Duodenal mucosa (tissue), 2 donors: Measurements from ENCODE around the gene KAT5.
"Not testable (repeated sequence)": the region's sequence is repeated elsewhere in the genome, so short reads cannot be mapped to it uniquely, and the experiment has no call there.

Source experiments
- H3K27ac ChIP-seq: one replicate; pipeline ENCODE4 v1.7.0; 2013; ENCODE audit warnings: low read depth, low read length
- H3K27me3 ChIP-seq, 2 donors: one replicate each; pipeline ENCODE4 v1.7.0; 2013; ENCODE audit warnings: low read length in 2 of 2, control low read depth in 1 of 2; ENCODE audit not compliant: insufficient read depth in 2 of 2, control insufficient read depth in 1 of 2
- H3K36me3 ChIP-seq, 2 donors: one replicate each; pipeline ENCODE4 v1.7.0; 2013; ENCODE audit warnings: low read length in 2 of 2, control low read depth in 1 of 2; ENCODE audit not compliant: insufficient read depth in 2 of 2, control insufficient read depth in 1 of 2
- H3K4me1 ChIP-seq, 2 donors: one replicate each; pipeline ENCODE4 v1.7.0; 2013; ENCODE audit warnings: low read length in 2 of 2, control low read depth in 1 of 2; ENCODE audit not compliant: insufficient read depth in 2 of 2, control insufficient read depth in 1 of 2
- H3K4me3 ChIP-seq, 2 donors: one replicate each; pipeline ENCODE4 v1.7.0; 2013; ENCODE audit warnings: low read length in 2 of 2, low read depth in 1 of 2
- H3K9ac ChIP-seq, 2 donors: one replicate each; pipeline ENCODE4 v1.7.0; 2013; ENCODE audit warnings: low read length in 2 of 2, low read depth in 1 of 2
- H3K9me3 ChIP-seq, 2 donors: one replicate each; pipeline ENCODE4 v1.7.0; 2013; ENCODE audit warnings: low read length in 2 of 2, control low read depth in 1 of 2; ENCODE audit not compliant: control insufficient read depth in 1 of 2

The KAT5 gene

DNA sequence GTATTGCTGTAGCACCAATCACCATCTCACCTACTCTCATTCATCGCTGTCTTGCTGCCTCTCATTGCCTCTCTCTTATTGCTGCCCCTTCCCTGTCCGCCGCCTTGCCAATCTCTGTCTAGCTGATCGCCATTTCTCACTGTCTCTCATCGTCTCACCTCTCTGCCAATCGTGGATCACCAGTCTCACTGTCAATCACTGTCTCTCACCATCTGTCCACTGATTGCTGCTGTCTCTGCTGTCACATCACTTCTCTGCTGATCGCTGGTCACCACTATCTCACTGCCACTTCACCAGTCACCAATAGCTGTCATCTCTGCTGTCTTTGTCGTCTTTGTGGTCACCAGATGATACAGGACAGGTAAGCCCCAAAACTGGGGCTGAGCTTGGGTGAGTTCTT, 29.1 kb downstream of the KAT5 start:
- H3K27ac ChIP-seq: no peak overlapping the region

DNA sequence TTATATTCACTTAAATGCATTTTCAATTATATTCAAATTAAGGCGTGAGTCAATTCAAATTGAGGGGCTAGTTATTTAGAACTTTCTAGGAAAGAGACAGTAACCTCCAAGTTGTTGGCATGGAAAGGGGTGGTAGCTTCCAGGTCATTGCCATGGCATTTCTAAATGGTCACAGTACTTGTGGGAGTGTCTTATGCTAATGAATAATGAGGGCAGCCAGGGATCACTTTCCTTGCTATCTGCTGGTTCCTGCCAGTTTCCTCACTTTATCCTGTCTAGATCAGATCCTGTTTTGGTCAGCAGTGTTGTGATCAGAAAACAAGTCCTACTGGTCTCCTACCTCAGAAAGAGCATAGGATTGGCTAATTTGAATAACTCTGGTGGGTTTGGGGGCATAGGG, 30.3 kb downstream of the KAT5 start:
- Histone ChIP-seq H3K4me1 (no peaks in the 10 kb centered on the region), H3K36me3 (no peaks in the 10 kb centered on the region), H3K27me3 (peaks cover 2 to 3% of the 10 kb centered on the region in 2 donors), H3K27ac (no peak overlapping the region), H3K9ac (no peak overlapping the region), H3K9me3 (no peaks in the 10 kb centered on the region), H3K4me3 (no peak overlapping the region)

More for the DNA sequence above, 29.1 kb downstream of the KAT5 start:
- Histone ChIP-seq H3K9ac (no peak overlapping the region), H3K9me3 (no peaks in the 10 kb centered on the region), H3K36me3 (no peaks in the 10 kb centered on the region), H3K4me1 (no peaks in the 10 kb centered on the region), H3K27me3 (peaks cover 2 to 3% of the 10 kb centered on the region in 2 donors), H3K4me3 (no peak overlapping the region)

DNA sequence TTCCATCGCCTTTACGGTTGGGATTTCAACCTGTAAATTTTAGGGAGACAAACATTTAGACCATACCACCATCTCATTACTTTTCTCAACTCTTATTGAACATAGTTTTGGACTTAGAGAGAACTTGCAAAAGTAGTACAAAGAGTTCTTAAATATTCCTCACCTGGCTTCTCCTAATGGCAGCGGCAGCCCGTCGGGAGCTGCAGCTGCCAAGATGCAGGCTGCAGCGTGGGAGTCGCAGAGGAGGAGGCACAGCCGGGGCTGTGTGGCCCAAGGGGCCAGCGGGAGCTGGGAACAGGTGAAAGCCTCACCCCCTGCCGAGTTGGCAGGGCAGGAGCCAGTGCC, 31.6 kb downstream of the KAT5 start:
- peaks cover 2 to 3% of the 10 kb centered on the region in 2 donors for H3K27me3 ChIP-seq
- H3K27ac ChIP-seq: no peak overlapping the region
- no peaks in the 10 kb centered on the region for H3K9me3 ChIP-seq
- no peak overlapping the region for H3K9ac ChIP-seq
- H3K4me1 ChIP-seq: no peaks in the 10 kb centered on the region
- H3K36me3 ChIP-seq: no peaks in the 10 kb centered on the region
- no peak overlapping the region for H3K4me3 ChIP-seq

DNA sequence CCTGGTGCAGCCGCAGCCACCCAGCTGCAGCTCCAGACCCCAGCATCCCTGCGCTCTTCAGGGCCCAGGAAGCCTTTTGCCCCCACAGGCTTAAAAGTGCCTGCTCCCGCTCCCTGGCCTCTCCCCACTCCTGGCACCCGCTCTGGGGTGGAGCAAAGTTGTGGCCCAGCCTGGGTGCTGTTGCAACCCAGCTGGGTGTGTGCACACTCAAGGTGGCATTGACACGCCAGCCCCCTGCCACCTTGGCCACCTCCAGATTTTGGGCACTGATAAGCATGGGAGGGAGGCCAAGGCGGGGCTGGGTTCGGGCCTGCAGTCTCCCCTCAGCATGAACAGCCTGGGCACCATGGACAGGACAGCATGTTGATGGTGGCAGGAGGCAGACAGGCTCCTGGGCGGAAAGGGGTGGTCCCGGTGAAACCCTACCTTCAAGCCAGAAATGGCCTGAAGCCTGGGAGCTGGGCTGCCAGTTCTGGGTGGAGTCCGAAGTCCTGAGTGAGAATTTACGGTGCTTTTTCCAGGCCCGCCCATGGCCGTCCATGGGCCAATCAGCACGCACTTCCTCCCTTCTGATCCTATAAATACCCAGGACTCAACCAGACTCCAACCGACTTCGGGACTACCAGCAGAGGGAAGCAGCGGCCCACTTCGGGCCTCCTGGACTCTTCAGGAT, 32.1 kb downstream of the KAT5 start:
- no peaks in the 10 kb centered on the region for H3K36me3 ChIP-seq
- H3K9ac ChIP-seq: no peak overlapping the region
- no peak overlapping the region for H3K27ac ChIP-seq
- peaks cover 0 to 2% of the 10 kb centered on the region in 2 donors for H3K27me3 ChIP-seq
- H3K9me3 ChIP-seq: no peaks in the 10 kb centered on the region
- no peak overlapping the region for H3K4me3 ChIP-seq
- H3K4me1 ChIP-seq: no peaks in the 10 kb centered on the region

DNA sequence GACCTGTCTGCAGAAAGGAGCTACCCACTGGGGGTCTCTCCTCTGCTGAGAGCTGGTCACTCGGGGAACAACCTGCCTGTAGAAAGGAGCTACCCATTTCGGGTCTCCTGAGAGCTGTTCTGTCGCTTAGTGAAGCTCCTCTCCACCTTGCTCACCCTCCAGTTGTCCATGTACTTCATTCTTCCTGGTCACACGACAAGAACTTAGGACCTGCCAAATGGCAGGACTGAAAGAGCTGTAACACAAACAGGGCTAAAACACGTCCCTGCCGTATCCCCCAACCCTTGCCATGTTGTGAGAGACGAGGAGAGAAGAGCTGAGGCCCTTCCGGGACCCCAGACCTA, 32.6 kb downstream of the KAT5 start:
- Histone ChIP-seq H3K9me3 (no peaks in the 10 kb centered on the region), H3K27me3 (peaks cover 0 to 2% of the 10 kb centered on the region in 2 donors), H3K36me3 (no peaks in the 10 kb centered on the region), H3K9ac (no peak overlapping the region), H3K4me1 (no peaks in the 10 kb centered on the region), H3K4me3 (no peak overlapping the region), H3K27ac (no peak overlapping the region)

DNA sequence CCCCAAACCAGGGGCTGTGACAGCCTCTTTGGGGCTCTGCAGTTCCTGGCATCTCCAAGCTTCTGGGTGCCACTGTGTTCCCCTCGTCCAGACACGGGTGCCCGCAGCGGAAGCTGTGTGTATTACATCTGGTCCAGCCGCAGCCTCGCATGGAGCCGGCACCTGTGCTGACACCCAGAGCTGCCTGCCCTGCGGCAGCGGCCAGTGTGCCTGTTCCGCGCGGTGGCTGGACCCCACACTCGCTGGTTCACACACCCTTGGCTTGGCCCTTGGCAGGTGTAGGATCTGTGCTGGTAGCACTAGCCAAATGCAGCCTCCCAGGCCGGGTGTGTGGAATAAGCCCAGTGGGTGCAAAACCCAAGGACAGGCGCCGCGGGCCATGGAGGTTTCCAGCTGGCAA, 33.0 kb downstream of the KAT5 start:
- H3K9me3 ChIP-seq: no peaks in the 10 kb centered on the region
- H3K36me3 ChIP-seq: no peaks in the 10 kb centered on the region
- H3K4me1 ChIP-seq: no peaks in the 10 kb centered on the region
- H3K27me3 ChIP-seq: peaks cover 0 to 3% of the 10 kb centered on the region in 2 donors
- H3K4me3 ChIP-seq: no peak overlapping the region
- no peak overlapping the region for H3K27ac ChIP-seq
- H3K9ac ChIP-seq: no peak overlapping the region

DNA sequence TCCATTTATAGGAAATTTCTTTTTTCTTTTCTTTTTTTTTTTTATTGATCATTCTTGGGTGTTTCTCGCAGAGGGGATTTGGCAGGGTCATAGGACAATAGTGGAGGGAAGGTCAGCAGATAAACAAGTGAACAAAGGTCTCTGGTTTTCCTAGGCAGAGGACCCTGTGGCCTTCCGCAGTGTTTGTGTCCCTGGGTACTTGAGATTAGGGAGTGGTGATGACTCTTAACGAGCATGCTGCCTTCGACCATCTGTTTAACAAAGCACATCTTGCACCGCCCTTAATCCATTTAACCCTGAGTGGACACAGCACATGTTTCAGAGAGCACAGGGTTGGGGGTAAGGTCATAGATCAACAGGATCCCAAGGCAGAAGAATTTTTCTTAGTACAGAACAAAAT, 50.1 kb downstream of the KAT5 start:
- not testable (repeated sequence) for H3K4me1 ChIP-seq, H3K4me3 ChIP-seq

DNA sequence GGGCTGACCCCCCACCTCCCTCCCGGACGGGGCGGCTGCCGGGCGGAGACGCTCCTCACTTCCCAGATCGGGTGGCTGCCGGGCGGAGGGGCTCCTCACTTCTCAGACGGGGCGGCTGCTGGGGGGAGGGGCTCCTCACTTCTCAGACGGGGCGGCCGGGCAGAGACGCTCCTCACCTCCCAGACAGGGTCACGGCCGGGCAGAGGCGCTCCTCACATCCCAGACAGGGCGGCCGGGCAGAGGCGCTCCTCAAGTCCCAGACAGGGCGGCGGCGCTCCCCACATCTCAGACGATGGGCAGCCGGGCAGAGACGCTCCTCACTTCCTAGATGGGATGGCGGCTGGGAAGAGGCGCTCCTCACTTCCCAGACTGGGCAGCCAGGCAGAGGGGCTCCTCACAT, 50.8 kb downstream of the KAT5 start:
- H3K9ac ChIP-seq, H3K27me3 ChIP-seq, H3K9me3 ChIP-seq: not testable (repeated sequence)

More for the DNA sequence above, 50.1 kb downstream of the KAT5 start:
- not testable (repeated sequence) for H3K36me3 ChIP-seq, H3K9ac ChIP-seq, H3K9me3 ChIP-seq, H3K27me3 ChIP-seq, H3K27ac ChIP-seq

DNA sequence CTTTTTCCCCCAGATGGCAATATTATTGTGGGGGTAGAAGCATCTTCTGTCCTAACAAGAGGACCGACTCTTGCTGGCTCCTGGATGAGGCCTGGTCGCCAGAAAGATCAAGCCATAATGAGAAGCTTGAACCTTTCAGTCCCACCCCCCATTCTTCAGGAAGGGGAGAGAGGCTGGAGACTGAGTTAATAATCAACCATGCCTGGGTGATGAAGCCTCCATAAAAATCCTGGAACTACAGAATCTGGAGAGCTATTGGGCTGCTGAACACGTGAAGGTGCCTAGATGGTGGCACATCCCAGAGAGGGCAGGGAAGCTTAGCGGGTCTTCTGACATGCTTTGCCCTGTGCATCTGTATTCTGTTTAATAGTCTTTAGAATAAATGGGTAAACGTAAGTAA, 52.4 kb downstream of the KAT5 start:
- Histone ChIP-seq H3K9me3 (no peaks in the 10 kb centered on the region), H3K9ac (no peak overlapping the region), H3K27ac (no peak overlapping the region), H3K36me3 (no peaks in the 10 kb centered on the region), H3K4me3 (no peak overlapping the region), H3K4me1 (no peaks in the 10 kb centered on the region), H3K27me3 (no peaks in the 10 kb centered on the region)

More for the DNA sequence above, 50.8 kb downstream of the KAT5 start:
- not testable (repeated sequence) for H3K4me3 ChIP-seq, H3K36me3 ChIP-seq, H3K4me1 ChIP-seq, H3K27ac ChIP-seq

DNA sequence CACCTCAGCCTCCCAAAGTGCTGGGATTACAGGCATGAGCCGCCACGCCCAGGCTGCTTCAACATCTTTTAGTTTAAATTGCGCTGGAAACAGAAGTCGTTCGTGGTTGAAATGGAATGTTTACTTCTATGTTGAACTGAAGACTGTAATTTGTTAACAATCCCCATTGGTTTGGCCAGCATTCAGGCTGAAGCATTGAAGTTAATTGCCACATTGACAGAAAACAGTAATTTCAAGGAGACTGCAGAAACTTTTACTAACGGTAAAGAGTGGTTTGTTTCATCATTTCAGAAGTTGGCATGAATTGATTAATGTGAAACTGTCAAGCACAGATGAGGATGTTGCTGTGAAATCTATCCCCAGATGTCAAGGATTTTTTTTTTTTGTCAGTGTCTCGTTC, 54.5 kb downstream of the KAT5 start:
- no peak overlapping the region for H3K27ac ChIP-seq
- H3K9me3 ChIP-seq: no peaks in the 10 kb centered on the region
- H3K36me3 ChIP-seq: no peaks in the 10 kb centered on the region
- H3K4me1 ChIP-seq: no peaks in the 10 kb centered on the region
- H3K27me3 ChIP-seq: no peaks in the 10 kb centered on the region
- no peak overlapping the region for H3K4me3 ChIP-seq
- H3K9ac ChIP-seq: no peak overlapping the region

DNA sequence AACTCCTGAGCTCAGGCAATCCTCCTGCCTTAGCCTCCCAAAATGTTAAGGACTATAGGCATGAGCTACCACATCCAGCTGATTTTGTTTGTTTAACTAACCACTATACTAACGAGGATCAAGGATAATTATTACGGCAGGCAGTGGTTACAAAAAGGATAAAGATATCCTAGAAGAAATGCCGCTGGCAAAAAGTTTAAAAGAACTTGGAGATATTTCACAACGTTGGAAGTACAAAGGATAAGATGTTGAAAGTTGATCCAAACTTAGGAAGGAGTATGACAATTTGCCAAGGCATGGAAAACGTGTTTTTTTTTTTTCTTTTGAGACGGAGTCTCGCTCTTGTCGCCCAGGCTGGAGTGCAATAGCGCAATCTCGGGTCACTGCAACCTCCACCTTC, 55.4 kb downstream of the KAT5 start:
- H3K36me3 ChIP-seq: no peaks in the 10 kb centered on the region
- no peaks in the 10 kb centered on the region for H3K4me1 ChIP-seq
- H3K27ac ChIP-seq: no peak overlapping the region
- no peaks in the 10 kb centered on the region for H3K9me3 ChIP-seq
- H3K4me3 ChIP-seq: no peak overlapping the region
- no peaks in the 10 kb centered on the region for H3K27me3 ChIP-seq
- no peak overlapping the region for H3K9ac ChIP-seq
